GM19463 (cell line): ENCODE measurements around the gene C3orf18.
"Not testable (repeated sequence)": the region's sequence is repeated elsewhere in the genome, so short reads cannot be mapped to it uniquely, and the experiment has no call there.

ENCODE experiments used
- ATAC-seq: cut with Tn5 transposase; IDR thresholded peaks from one replicate; pipeline ENCODE4 v1.9.1; 2021; ENCODE audit warnings: mild to moderate bottlenecking, moderate library complexity; ENCODE audit not compliant: unreplicated experiment

The C3orf18 gene

DNA sequence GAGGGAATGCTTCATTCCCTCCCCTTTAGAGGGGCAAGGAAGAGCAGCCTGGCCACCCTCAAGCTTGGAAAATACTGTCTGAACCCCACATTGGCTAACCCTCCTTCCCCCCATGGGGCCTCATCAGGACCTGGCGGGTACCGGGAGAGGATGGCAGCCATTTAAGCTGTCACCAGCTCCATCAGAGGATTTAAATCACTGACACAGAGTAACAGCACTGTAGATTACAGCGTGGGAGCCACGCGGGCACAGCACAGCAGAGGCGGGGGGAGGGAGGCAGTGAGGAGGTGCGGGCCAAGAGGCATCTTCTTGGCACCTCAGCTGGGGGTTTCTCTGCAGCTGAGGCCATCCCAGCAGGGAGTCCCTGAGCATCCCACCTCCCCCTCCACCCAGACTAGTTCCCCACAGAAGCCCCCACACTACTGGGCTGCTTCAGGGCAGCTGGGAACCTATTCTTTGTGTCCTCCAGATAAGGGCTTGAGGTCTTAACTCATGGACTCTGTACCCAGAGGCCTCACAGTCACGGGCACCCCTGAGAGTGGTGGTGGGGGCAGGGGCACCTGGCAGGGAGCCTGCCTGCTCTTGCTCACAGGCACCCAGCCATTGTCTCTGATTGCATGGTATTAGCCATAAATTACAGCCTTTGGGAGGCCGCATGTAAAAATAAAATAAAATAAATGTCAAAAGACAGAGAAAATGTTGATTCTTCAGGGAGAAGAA, 42.2 kb downstream of the C3orf18 start:
- ATAC-seq = no peak

DNA sequence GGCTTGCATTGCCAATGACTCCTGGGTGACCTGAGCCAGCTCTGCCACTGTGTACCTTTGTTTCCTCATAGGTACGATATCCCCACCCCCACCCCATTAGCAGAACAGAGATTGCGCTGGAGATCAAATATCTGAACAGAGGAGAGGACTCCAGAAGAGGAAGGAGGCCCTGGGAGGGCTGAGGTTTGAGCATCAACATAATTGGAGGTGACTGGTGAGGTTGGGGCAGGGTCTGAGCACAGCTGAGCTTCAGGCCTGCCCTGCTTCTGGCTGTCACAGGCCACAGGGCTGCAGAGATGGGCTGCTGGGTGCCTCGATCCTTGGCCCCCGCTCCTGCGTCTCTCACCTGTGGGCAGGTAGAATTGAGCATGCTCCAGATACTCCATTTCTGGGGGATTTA, 42.8 kb downstream of the C3orf18 start:
- no peak for ATAC-seq

DNA sequence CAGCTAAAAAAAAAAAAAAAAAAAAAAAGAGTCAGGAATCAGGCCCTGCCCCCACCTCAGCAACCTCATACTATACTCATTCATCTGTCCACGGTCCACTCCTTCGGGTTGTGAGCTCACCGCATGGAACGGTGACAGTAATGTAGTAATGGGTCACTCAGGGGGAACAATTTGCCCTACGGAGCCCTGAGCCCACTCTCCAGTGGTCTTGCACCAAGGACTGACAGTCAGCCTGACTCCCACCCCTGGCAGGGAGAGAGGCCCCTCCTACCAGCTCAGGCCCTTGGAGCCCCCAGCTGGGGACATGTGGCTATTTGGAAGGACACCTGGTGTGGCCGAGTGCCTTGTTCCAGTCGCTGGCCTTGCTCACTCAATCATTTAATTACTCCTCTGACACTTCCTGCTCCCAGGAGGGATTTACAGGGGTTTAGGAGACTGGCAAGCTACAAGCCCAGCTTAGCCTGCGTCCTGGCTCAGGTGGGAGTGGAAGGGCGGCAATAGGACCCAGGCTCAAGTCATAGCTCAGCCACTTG, 44.2 kb downstream of the C3orf18 start:
- no peak for ATAC-seq

DNA sequence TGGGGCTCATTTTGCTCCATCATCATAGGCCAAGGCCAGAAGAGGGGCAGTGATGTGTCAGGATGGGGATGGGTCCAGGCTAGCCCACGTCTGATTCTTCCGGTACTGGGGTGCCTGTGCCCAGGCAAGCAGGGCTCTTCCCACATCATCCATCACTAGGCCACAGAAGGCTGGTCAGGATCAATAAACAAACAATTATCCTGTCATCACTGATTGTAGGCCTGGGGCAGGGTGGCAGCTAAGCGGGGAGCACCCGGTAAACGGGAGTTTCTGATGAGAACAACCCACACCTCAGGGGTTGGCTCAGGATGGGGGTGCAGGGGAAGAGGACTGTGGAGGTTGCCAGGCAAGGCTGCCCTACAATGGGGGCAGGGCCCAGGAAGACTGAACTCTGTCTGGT, 46.0 kb downstream of the C3orf18 start:
- ATAC-seq = no peak

GRCh38 chr3:50520849-50521248, 46.7 kb downstream of the C3orf18 start:
- ATAC-seq = no peak

DNA sequence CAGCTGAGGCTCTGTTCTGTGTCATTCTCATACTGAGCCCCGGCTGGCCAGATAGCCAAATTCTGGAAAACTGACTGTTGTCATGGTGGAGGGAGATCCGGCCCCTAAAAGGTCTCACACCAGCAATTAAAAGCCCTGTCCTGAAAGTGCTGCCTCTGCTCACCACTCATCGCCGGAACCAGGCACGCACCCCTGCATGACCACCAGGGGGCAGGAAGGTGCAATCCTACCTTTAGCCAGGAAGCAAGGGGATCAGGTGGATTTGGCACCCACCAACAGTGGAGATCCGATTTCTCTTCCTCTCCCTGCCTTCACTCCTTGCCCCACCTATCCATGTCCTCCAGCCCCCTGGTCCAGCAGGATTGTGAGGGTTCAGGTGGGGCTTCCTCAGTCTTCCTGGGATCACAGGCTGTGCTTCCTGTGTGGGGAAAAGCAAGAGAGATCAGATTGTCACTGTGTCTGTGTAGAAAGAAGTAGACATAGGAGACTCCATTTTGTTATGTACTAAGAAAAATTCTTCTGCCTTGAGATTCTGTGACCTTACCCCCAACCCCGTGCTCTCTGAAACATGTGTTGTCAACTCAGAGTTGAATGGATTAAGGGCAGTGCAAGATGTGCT, 48.0 kb downstream of the C3orf18 start:
- no peak for ATAC-seq

GRCh38 chr3:50518436-50518835, 49.1 kb downstream of the C3orf18 start:
- ATAC-seq = no peak

DNA sequence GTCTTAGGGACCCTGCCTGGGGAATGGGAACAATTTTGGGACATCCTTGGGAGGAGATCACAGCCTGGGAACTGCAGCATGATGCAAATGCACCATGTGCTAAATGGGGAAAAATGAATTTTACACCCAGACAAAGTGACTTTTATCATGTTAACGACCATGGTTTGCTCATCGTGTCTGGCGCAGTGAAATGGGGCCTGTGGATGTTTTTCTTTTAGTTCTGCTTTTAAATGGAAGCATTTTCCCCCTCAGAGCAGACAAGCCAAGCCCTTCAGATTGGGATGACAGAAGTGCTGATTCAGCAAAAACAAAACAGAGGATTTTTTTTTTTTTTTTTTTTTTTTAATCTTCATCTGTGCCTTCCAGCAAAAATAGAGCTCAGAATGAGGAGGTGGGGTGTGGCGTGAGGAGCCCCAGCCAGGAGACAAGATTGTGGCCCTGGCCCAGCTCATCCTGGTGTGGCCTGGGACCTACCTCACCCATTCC, 49.8 kb downstream of the C3orf18 start:
- ATAC-seq = no peak

- no peak for ATAC-seq
These were observed 51.1 kb downstream of the C3orf18 start for GRCh38 chr3:50516440-50516871.

DNA sequence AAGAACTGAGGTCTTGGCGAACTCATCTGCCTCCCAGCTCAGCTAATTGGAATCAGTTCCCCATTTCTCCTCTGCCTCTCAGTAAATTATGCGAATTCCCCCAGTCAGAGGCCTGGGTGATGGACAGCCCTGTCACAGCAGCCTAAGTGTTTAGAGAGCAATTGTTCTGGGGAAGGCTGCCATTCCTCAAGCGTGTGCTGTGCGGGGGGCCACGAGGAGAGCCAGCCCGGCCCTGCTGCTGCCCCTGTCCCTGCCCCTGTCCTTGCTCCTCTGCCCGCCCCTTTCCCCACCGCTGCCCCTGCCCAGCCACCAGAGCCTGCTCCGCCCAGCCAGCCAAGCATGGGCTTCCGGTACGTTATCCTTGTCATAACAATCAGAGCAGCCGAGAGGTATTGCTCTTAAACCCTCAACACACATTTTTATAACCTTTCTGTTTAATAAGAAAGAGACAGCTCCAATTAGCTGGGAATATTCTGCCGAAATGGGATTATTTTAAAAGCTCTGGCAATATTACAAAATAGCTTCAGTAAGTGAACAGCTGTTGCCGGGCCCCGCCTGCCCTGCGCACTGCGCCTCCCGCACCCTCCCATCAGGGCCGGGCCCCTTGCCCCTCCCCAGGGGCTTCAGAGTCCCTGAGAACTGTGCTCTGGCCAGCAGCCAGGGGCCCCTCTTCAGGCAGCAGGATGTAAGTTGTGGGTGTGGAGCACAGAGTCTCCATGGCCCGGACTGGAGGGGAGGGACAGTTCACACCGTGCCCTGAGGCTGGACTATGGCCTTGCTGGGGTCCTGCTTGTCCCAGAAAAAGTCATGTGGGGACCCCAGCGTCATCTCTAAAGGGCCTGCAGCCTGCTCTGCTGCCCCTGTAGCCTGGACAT, 51.7 kb downstream of the C3orf18 start:
- ATAC-seq = no peak

DNA sequence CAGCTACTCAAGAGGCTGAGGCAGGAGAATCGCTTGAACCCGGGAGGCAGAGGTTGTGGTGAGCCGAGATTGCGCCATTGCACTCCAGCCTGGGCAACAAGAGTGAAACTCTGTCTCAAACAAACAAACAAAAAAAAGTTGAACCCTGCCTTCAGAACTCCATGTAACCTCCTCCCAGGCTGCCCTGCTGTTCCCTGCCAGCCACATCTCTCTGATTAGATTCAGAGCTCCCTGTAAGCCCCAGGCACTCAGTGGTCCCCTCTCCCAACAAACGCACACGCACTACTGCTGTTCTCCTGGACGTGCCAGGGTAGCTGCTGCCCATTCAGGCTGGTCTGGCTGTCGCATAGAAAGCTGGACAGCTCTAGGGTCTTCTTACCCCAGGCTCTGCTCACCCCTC, 54.6 kb downstream of the C3orf18 start:
- not testable (repeated sequence) for ATAC-seq

GRCh38 chr3:50512131-50512530, 55.4 kb downstream of the C3orf18 start:
- no peak for ATAC-seq

DNA sequence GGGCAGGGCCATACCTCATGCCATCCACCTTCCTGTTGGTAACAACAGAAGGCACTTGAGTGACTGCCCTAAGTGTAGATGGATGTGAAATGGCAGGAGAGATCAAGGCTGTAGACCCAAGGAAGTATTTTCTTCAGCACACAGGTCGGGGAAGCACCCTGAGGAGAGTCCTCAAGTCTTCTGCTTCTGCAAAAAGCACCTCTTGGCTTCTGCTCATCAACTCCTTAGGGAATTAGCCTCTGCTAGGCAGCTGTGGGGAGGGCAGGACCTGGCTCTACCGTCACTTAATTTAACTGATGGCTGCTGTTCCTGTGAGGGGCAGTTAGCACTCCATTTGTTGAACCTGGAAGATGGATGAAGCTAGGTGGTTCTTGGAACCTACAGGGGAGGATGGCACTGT, 57.2 kb downstream of the C3orf18 start:
- no peak for ATAC-seq

DNA sequence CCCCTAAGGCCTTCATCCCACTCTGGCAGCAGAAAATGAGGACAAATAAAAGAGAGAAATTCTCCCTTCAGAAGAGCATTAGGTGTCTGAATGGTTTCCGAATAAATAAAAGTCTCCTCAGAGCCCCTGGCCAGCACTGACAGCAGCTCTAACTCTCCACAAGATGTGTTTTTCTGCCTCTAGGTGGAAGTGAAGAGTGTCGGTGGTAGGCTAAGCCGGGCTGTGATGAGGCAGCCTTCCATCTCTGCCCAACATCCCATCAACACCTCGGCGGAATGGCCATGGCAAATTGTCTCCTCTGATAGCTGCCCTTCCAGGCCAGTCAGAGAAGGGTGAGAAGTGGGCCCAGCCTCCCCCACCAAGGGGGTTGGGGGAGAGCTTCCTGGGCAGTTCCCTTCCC, 57.8 kb downstream of the C3orf18 start:
- no peak for ATAC-seq

DNA sequence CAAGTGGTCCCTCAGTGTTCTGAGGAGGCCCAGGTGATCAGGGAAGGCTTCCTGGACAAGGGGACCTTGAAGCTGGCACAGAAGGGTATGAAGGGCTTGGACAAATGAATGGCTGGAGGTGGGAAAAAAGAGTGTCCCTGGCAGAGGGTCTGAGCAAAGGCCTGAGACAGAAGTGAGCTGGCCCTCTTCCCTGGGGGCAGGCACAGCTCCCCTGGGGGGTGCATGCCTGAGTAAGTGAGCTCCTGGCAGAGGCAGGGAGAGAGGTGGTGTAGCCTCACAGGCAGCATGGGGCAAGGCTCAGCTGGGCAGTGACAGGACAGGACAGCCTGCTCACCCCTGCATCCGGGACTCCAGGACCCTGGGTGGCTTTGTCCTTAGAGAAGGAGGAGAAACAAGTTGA, 58.7 kb downstream of the C3orf18 start:
- ATAC-seq = no peak
